Neural progenitor cell (in vitro differentiated cells): ENCODE data around the gene RAMP3.

Experiments used
- CTCF ChIP-seq: fragments of 200-600 bp; sonication (generic); IDR thresholded peaks from 2 replicates; pipeline ENCODE4 v1.5.1; 2017; ENCODE audit warnings: antibody characterized with exemption, mild to moderate bottlenecking
- EZH2 ChIP-seq: fragments of 200-600 bp; sonication (generic); IDR thresholded peaks from 2 replicates; pipeline ENCODE4 v1.6.1; 2017; ENCODE audit warnings: antibody characterized with exemption, mild to moderate bottlenecking, moderate library complexity

- TF ChIP-seq CTCF: no peak
- TF ChIP-seq EZH2: no peak
These were observed 26.7 kb upstream of the RAMP3 start for GRCh38 chr7:45130910-45131309.
